ENCODE results near the gene RAPGEF3.

The RAPGEF3 gene

GRCh38 chr12:47763481-47764346 lies 5.0 kb upstream of the RAPGEF3 start:
- no peak overlapping the region for H3K27ac ChIP-seq (ENCODE audit: low read length)
- no peaks in the 10 kb centered on the region for H3K9me3 ChIP-seq (ENCODE audit: control insufficient read depth in 1 of 2, low read length in 2 of 2)
- H3K27me3 ChIP-seq (ENCODE audit: low read depth, low read length): no peaks in the 10 kb centered on the region
- H3K36me3 ChIP-seq (ENCODE audit: control insufficient read depth in 1 of 2, insufficient read depth in 2 of 2, low read length in 2 of 2): no peaks in the 10 kb centered on the region
- H3K4me1 ChIP-seq (ENCODE audit: control insufficient read depth in 1 of 2, insufficient read depth in 2 of 2, low read length in 2 of 2): peaks cover 0 to 13% of the 10 kb centered on the region in 2 donors
- H3K4me3 ChIP-seq (ENCODE audit: low read depth in 1 of 2, low read length in 2 of 2): no peak overlapping the region

DNA sequence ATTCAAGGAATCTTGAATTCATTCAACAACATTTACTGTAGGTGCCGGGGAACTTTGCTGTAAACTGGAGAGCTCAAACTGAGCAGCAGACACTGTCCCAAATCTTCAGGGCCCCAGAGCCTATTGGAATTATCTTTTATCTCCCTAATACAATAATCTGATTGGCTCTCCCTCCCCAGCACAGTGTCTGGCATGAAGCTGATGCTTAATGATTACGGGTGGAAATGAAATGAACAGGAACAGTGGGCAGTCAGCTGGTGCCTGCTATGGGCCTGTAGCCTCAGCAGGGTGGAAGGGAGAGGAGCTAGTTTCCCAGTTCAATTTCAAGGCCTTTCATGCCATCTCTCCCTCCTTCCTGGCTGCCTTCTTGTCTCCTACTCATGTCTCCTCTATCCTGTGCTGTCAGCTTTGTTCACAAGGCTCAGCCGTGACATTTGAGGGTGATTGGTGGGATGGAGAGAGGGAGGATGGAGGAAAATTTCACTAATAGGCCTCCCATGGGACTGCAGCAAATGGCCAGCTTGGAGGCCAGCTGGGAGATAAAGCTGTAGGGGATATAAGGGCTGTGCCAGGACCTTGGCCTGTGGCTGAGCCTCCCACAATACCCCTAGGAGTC lies 4.3 kb upstream of the RAPGEF3 start:
- Histone ChIP-seq H3K9me3 (ENCODE audit: control insufficient read depth in 1 of 2, low read length in 2 of 2) (no peaks in the 10 kb centered on the region), H3K4me3 (ENCODE audit: low read depth in 1 of 2, low read length in 2 of 2) (no peak overlapping the region), H3K27me3 (ENCODE audit: low read depth, low read length) (no peaks in the 10 kb centered on the region), H3K4me1 (ENCODE audit: control insufficient read depth in 1 of 2, insufficient read depth in 2 of 2, low read length in 2 of 2) (peaks cover 0 to 19% of the 10 kb centered on the region in 2 donors), H3K36me3 (ENCODE audit: control insufficient read depth in 1 of 2, insufficient read depth in 2 of 2, low read length in 2 of 2) (no peaks in the 10 kb centered on the region), H3K27ac (ENCODE audit: low read length) (no peak overlapping the region)

DNA sequence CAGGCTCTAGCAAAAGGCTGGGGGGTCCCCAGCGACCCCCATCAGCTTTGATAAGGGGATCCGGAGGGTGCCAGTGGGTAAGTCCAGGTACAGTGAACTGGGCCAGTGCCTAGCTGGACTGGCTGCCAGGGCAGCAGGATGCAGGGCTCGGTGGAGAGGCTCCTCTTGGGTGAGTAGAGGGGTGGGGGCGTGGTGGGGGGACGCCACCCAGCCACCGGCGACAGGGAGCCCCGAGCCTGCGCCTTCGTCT lies 171 bp downstream of the RAPGEF3 start:
- no peaks in the 10 kb centered on the region for H3K9me3 ChIP-seq (ENCODE audit: control insufficient read depth in 1 of 2, low read length in 2 of 2)
- H3K4me3 ChIP-seq (ENCODE audit: low read depth in 1 of 2, low read length in 2 of 2): peak overlapping the region; percentile 80 to 84
- peak overlapping the region; percentile 28 for H3K27ac ChIP-seq (ENCODE audit: low read length)
- no peaks in the 10 kb centered on the region for H3K27me3 ChIP-seq (ENCODE audit: low read depth, low read length)
- peaks cover 10 to 13% of the 10 kb centered on the region in 2 donors for H3K4me1 ChIP-seq (ENCODE audit: control insufficient read depth in 1 of 2, insufficient read depth in 2 of 2, low read length in 2 of 2)
- H3K36me3 ChIP-seq (ENCODE audit: control insufficient read depth in 1 of 2, insufficient read depth in 2 of 2, low read length in 2 of 2): no peaks in the 10 kb centered on the region

GRCh38 chr12:47757840-47758583 lies 668 bp downstream of the RAPGEF3 start:
- Histone ChIP-seq H3K36me3 (ENCODE audit: control insufficient read depth in 1 of 2, insufficient read depth in 2 of 2, low read length in 2 of 2) (no peaks in the 10 kb centered on the region), H3K4me3 (ENCODE audit: low read depth in 1 of 2, low read length in 2 of 2) (peak overlapping the region; percentile 80 to 84), H3K27ac (ENCODE audit: low read length) (peak overlapping the region; percentile 28), H3K9me3 (ENCODE audit: control insufficient read depth in 1 of 2, low read length in 2 of 2) (no peaks in the 10 kb centered on the region), H3K27me3 (ENCODE audit: low read depth, low read length) (no peaks in the 10 kb centered on the region), H3K4me1 (ENCODE audit: control insufficient read depth in 1 of 2, insufficient read depth in 2 of 2, low read length in 2 of 2) (peaks cover 10 to 13% of the 10 kb centered on the region in 2 donors)

GRCh38 chr12:47757364-47757839 lies 1.3 kb downstream of the RAPGEF3 start:
- H3K4me3 ChIP-seq (ENCODE audit: low read depth in 1 of 2, low read length in 2 of 2): peak overlapping the region; percentile 80 to 84
- no peak overlapping the region for H3K27ac ChIP-seq (ENCODE audit: low read length)
- no peaks in the 10 kb centered on the region for H3K36me3 ChIP-seq (ENCODE audit: control insufficient read depth in 1 of 2, insufficient read depth in 2 of 2, low read length in 2 of 2)
- no peaks in the 10 kb centered on the region for H3K27me3 ChIP-seq (ENCODE audit: low read depth, low read length)
- H3K9me3 ChIP-seq (ENCODE audit: control insufficient read depth in 1 of 2, low read length in 2 of 2): no peaks in the 10 kb centered on the region
- H3K4me1 ChIP-seq (ENCODE audit: control insufficient read depth in 1 of 2, insufficient read depth in 2 of 2, low read length in 2 of 2): peaks cover 10 to 13% of the 10 kb centered on the region in 2 donors

DNA sequence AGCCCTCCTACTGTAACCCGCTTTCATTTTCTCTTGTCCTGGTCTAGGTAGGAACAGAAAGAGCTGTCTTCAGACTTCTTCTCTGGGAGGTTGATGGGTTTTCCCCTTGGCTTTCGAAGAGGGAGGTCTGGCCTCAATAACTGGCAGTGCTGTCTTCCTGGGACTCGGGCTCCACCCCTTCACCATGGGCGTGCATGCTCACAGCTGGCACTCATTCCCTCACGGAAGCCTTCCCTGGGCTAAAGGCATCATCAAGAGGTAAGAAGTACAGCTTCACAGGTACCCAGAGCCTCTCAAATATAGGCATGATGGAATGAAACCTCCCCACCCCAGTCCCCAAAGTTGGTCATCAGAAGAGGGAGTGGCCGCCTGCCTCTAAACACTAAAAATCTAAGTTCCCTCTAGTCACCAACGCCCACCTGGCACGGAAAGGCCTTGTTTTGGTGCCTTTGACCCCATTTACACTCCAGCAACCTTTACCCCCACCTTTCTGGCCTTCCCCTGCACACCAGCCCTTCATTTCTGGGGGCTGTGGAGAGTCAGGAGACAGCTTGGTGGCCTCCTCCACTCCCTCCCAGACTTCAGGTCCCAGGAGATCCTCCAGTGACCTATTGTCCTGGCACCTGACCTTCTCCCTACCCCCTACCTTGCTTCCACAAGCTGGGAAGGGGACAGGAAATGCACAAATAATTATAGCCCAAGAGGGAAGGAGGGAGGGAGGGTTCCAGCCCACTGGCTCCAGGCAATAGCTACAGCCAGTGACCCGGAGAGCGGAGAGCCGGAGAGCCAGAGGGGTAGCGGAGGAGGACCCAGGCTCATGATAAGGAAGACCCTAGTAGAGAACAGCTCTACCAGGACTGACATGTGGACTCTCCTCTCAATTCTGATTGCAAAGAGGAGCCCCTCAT lies 2.8 kb downstream of the RAPGEF3 start:
- Histone ChIP-seq H3K27ac (ENCODE audit: low read length) (peak overlapping the region; percentile 7), H3K4me3 (ENCODE audit: low read depth in 1 of 2, low read length in 2 of 2) (peak overlapping the region; percentile 20 to 34)

GRCh38 chr12:47754881-47755280 lies 3.8 kb downstream of the RAPGEF3 start:
- H3K27ac ChIP-seq (ENCODE audit: low read length): peak overlapping the region; percentile 46
- H3K27me3 ChIP-seq (ENCODE audit: low read depth, low read length): no peaks in the 10 kb centered on the region
- peaks cover 10 to 13% of the 10 kb centered on the region in 2 donors for H3K4me1 ChIP-seq (ENCODE audit: control insufficient read depth in 1 of 2, insufficient read depth in 2 of 2, low read length in 2 of 2)
- H3K36me3 ChIP-seq (ENCODE audit: control insufficient read depth in 1 of 2, insufficient read depth in 2 of 2, low read length in 2 of 2): no peaks in the 10 kb centered on the region
- no peak overlapping the region for H3K4me3 ChIP-seq (ENCODE audit: low read depth in 1 of 2, low read length in 2 of 2)
- H3K9me3 ChIP-seq (ENCODE audit: control insufficient read depth in 1 of 2, low read length in 2 of 2): no peaks in the 10 kb centered on the region

More for the DNA sequence above, 2.8 kb downstream of the RAPGEF3 start:
- Histone ChIP-seq H3K9me3 (ENCODE audit: control insufficient read depth in 1 of 2, low read length in 2 of 2) (no peaks in the 10 kb centered on the region), H3K36me3 (ENCODE audit: control insufficient read depth in 1 of 2, insufficient read depth in 2 of 2, low read length in 2 of 2) (no peaks in the 10 kb centered on the region), H3K4me1 (ENCODE audit: control insufficient read depth in 1 of 2, insufficient read depth in 2 of 2, low read length in 2 of 2) (peaks cover 10 to 13% of the 10 kb centered on the region in 2 donors), H3K27me3 (ENCODE audit: low read depth, low read length) (no peaks in the 10 kb centered on the region)

DNA sequence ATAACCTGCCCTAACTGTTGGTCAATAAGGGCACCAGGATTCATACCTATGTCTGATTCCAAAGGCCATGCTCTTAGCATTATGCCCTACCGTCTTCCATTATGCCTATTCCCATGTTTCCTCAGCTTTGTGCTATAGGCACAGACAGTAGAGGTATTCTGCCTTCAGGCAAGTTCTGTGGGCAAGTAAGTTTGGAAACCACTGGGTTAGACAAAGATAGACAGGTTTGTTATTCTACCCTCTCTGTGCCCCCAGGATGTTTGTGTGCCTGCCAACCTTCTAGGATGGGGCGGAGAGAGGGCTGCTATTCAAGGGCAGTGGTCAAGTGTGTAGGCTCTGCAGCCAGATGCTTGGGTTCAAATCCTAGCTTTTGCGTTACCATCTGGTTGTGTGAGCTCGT lies 4.6 kb downstream of the RAPGEF3 start:
- Histone ChIP-seq H3K36me3 (ENCODE audit: control insufficient read depth in 1 of 2, insufficient read depth in 2 of 2, low read length in 2 of 2) (no peaks in the 10 kb centered on the region), H3K4me3 (ENCODE audit: low read depth in 1 of 2, low read length in 2 of 2) (no peak overlapping the region), H3K27ac (ENCODE audit: low read length) (peak overlapping the region; percentile 2), H3K4me1 (ENCODE audit: control insufficient read depth in 1 of 2, insufficient read depth in 2 of 2, low read length in 2 of 2) (peaks cover 7 to 10% of the 10 kb centered on the region in 2 donors), H3K9me3 (ENCODE audit: control insufficient read depth in 1 of 2, low read length in 2 of 2) (no peaks in the 10 kb centered on the region), H3K27me3 (ENCODE audit: low read depth, low read length) (no peaks in the 10 kb centered on the region)

GRCh38 chr12:47753021-47754001 lies 5.4 kb downstream of the RAPGEF3 start:
- Histone ChIP-seq H3K27ac (ENCODE audit: low read length) (no peak overlapping the region), H3K9me3 (ENCODE audit: control insufficient read depth in 1 of 2, low read length in 2 of 2) (no peaks in the 10 kb centered on the region), H3K27me3 (ENCODE audit: low read depth, low read length) (no peaks in the 10 kb centered on the region), H3K4me1 (ENCODE audit: control insufficient read depth in 1 of 2, insufficient read depth in 2 of 2, low read length in 2 of 2) (peaks cover 4 to 10% of the 10 kb centered on the region in 2 donors), H3K36me3 (ENCODE audit: control insufficient read depth in 1 of 2, insufficient read depth in 2 of 2, low read length in 2 of 2) (no peaks in the 10 kb centered on the region), H3K4me3 (ENCODE audit: low read depth in 1 of 2, low read length in 2 of 2) (no peak overlapping the region)

DNA sequence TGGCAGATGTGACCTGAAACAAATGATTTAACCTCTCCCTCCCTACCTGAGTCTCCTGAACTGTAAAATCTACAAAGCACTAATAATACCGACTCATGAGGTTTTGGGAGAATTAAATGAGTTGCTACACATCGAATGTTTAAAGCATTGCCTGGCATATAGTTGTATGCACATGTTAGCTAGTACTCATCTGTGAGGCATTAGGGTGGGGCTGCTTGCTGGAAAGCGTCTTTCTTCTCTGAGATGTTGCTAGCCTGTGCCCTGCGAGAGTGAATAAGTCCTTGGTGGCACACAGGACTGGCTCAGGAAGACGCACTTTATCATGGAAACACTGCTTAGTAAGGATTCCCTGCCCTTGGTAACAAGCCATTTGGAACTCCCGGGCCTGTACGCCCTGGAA lies 6.1 kb downstream of the RAPGEF3 start:
- Histone ChIP-seq H3K27ac (ENCODE audit: low read length) (no peak overlapping the region), H3K36me3 (ENCODE audit: control insufficient read depth in 1 of 2, insufficient read depth in 2 of 2, low read length in 2 of 2) (no peaks in the 10 kb centered on the region), H3K27me3 (ENCODE audit: low read depth, low read length) (no peaks in the 10 kb centered on the region), H3K4me3 (ENCODE audit: low read depth in 1 of 2, low read length in 2 of 2) (no peak overlapping the region), H3K4me1 (ENCODE audit: control insufficient read depth in 1 of 2, insufficient read depth in 2 of 2, low read length in 2 of 2) (peaks cover 0 to 10% of the 10 kb centered on the region in 2 donors), H3K9me3 (ENCODE audit: control insufficient read depth in 1 of 2, low read length in 2 of 2) (no peaks in the 10 kb centered on the region)

Data from muscle layer of duodenum (tissue), 2 donors.